ENCODE results near the gene WDR3. TPM values are rescaled to one million over a fixed set of nuclear protein-coding genes. Genes with fewer than 3 reads are reported as not detected.

WDR3 gene
- total and polyA plus RNA-seq, 2 experiments from 2014 or later, result 26.2 to 38.7 TPM

GRCh38 chr1:117890452-117890851, 39.1 kb upstream of the WDR3 start:
- H3K4me3 ChIP-seq, result no peak overlapping the region
- TF ChIP-seq POLR2AphosphoS5 (IDR thresholded peaks at IDR 0.05; ENCODE audit: low read depth) (no peak), EZH2phosphoT487 (IDR thresholded peaks at IDR 0.05; ENCODE audit: unreplicated experiment) (no peak), ZNF331 (CRISPR knock-in tag; IDR thresholded peaks at IDR 0.05; ENCODE audit: low read depth) (no peak), ETS1 (IDR thresholded peaks at IDR 0.05) (no peak), STAT1 (IDR thresholded peaks at IDR 0.05; ENCODE audit: unreplicated experiment) (no peak), JUNB (IDR thresholded peaks at IDR 0.05; ENCODE audit: unreplicated experiment) (no peak), CREB1 (CRISPR knock-in tag; IDR thresholded peaks at IDR 0.05; ENCODE audit: low read depth) (no peak), REST (IDR thresholded peaks at IDR 0.05; ENCODE audit: unreplicated experiment) (no peak), ZNF114 (CRISPR knock-in tag; IDR thresholded peaks at IDR 0.05) (no peak), CTCF (conservative IDR thresholded peaks at IDR 0.05; ENCODE audit: low read depth in 2 of 2) (no peak), EZH2 (IDR thresholded peaks at IDR 0.05; ENCODE audit: low read depth, unreplicated experiment) (no peak), ZNF462 (CRISPR knock-in tag; IDR thresholded peaks at IDR 0.05) (no peak), NANOG (IDR thresholded peaks at IDR 0.05; ENCODE audit: borderline replicate concordance) (no peak)
- H3K27ac ChIP-seq (ENCODE audit: low read depth), result no peak overlapping the region
- H3K36me3 ChIP-seq (ENCODE audit: insufficient read depth), result no peaks in the 10 kb centered on the region; the same call in 1 of the 2 replicates
- no peaks in the 10 kb centered on the region; the same call in 1 of the 2 replicates for H4K20me1 ChIP-seq (replicated peaks; ENCODE audit: insufficient read depth)
- DNase-seq (ENCODE audit: low spot score), result no peak
- H3F3A ChIP-seq (replicated peaks; ENCODE audit: low read depth), result no peaks in the 10 kb centered on the region
- H3K27ac Mint-ChIP-seq, result no peak overlapping the region
- H3K36me3 Mint-ChIP-seq (ENCODE audit: low read depth), result no peaks in the 10 kb centered on the region
- no peaks in the 10 kb centered on the region for H3K9me3 Mint-ChIP-seq
- H3K27me3 ChIP-seq (ENCODE audit: insufficient read depth), result no peaks in the 10 kb centered on the region
- H3K4me1 Mint-ChIP-seq, result no peaks in the 10 kb centered on the region
- H3K4me2 ChIP-seq, result no peak overlapping the region
- H3K4me1 ChIP-seq (ENCODE audit: insufficient read depth), result no peaks in the 10 kb centered on the region
- H3K27me3 Mint-ChIP-seq (ENCODE audit: insufficient read depth, low read depth, poor library complexity), result no peaks in the 10 kb centered on the region
- H3K4me3 Mint-ChIP-seq, result no peak overlapping the region
- H3K79me2 ChIP-seq (replicated peaks; ENCODE audit: insufficient read depth), result no peaks in the 10 kb centered on the region
- H3K9me2 ChIP-seq (ENCODE audit: insufficient read depth), result no peaks in the 10 kb centered on the region
- no peak for ATAC-seq
- H2AFZ ChIP-seq, result no peak overlapping the region

All from GM23338 (cell line).